Prostate gland (tissue), 2 donors: Measurements from ENCODE around the gene VSIG8. TPM values are rescaled to one million over a fixed set of nuclear protein-coding genes. Genes with fewer than 3 reads are reported as not detected.
A peak's percentile ranks its signal among the peaks of the same experiment; 100 is the strongest.

Source experiments
- DNase-seq: peaks from one replicate; pipeline ENCODE4 v3.0.0-alpha.2; 2019; ENCODE audit warnings: low spot score
- H3K27ac ChIP-seq, 2 donors: fragments of 200-600 bp; sonication (generic); 2 replicates each; pipeline ENCODE4 v1.5.1; 2017 to 2019
- H3K27me3 ChIP-seq: fragments of 200-600 bp; sonication (generic); replicated peaks from 2 replicates; pipeline ENCODE4 v1.5.1; 2019; ENCODE audit not compliant: insufficient read depth
- H3K36me3 ChIP-seq, 2 donors: fragments of 200-600 bp; sonication (generic); 1 replicate in 1 of 2; 2 replicates in 1 of 2; pipeline versions ENCODE4 v1.5.1 to v1.8.1; 2017 to 2019
- H3K4me1 ChIP-seq: fragments of 200-600 bp; sonication (generic); replicated peaks from 2 replicates; pipeline ENCODE4 v1.5.1; 2019
- H3K4me3 ChIP-seq, 2 donors: fragments of 200-600 bp; sonication (generic); 2 replicates each; pipeline ENCODE4 v1.5.1; 2017 to 2019
- H3K9me3 ChIP-seq: fragments of 200-600 bp; sonication (generic); 2 replicates; pipeline ENCODE4 v1.5.1; 2017
- CTCF ChIP-seq, 4 experiments: fragments of 200-600 bp in 2 of 4; fragments of 450-650 bp in 2 of 4; sonication (generic) in 2 of 4; IDR thresholded peaks; 1 replicate in 3 of 4; 2 replicates in 1 of 4; pipeline ENCODE4 v1.5.1; 2016 to 2019; ENCODE audit warnings: antibody characterized with exemption in 4 of 4, mild to moderate bottlenecking in 2 of 4, moderate library complexity in 2 of 4
- POLR2A ChIP-seq: fragments of 450-650 bp; IDR thresholded peaks from one replicate; pipeline ENCODE4 v1.6.1; 2016; ENCODE audit warnings: antibody characterized with exemption, mild to moderate bottlenecking
- POLR2AphosphoS5 ChIP-seq: sonication (generic); formaldehyde crosslinking; IDR thresholded peaks from one replicate; pipeline ENCODE4 v1.6.1; 2017; ENCODE audit warnings: antibody characterized with exemption
- WGBS: methylation state at CpG from one replicate; pipeline ENCODE4 v1.1.5; 2018; 5-methylcytosine and 5-hydroxymethylcytosine counted together
- intact Hi-C: fragments of 100-400 bp; cut with DNase I; formaldehyde crosslinking; loops from one replicate; pipeline ENCODE4 v1.14.2; 2022
- total RNA-seq, 2 donors: library from RNA; depleted of rRNA; stranded (reverse); fragments of >200 nt; gene quantifications; one replicate each; pipeline ENCODE4 v1.1.0, GENCODE V29; 2016

VSIG8 gene
- total RNA-seq, 2 donors from 2014 or later, result not detected

GRCh38 chr1:159870704-159871103, 8.2 kb upstream of the VSIG8 start:
- 85% methylated on average over 5 of the region's 5 CpGs for WGBS
- no peak for DNase-seq

GRCh38 chr1:159869607-159870006, 7.2 kb upstream of the VSIG8 start:
- no peak overlapping the region for H3K4me3 ChIP-seq
- no peak for DNase-seq
- H3K27ac ChIP-seq, result no peak overlapping the region
- intact Hi-C loops, result no loop called here
- H3K36me3 ChIP-seq, result no peaks in the 10 kb centered on the region
- H3K9me3 ChIP-seq, result no peaks in the 10 kb centered on the region
- H3K4me1 ChIP-seq, result no peaks in the 10 kb centered on the region
- TF ChIP-seq POLR2AphosphoS5 (no peak), CTCF (IDR thresholded peaks at IDR 0.05) (no peak), POLR2A (no peak)
- H3K27me3 ChIP-seq, result no peaks in the 10 kb centered on the region
- WGBS, result 47% methylated on average over 1 of the region's 1 CpG

More at GRCh38 chr1:159870704-159871103, 8.2 kb upstream of the VSIG8 start:
- H3K4me3 ChIP-seq, result no peak overlapping the region
- no peak for TF ChIP-seq POLR2AphosphoS5
- no peak for TF ChIP-seq POLR2A
- TF ChIP-seq CTCF (IDR thresholded peaks at IDR 0.05), result no peak
- no peaks in the 10 kb centered on the region for H3K4me1 ChIP-seq
- H3K27ac ChIP-seq, result no peak overlapping the region
- no peaks in the 10 kb centered on the region for H3K9me3 ChIP-seq
- intact Hi-C loops, result no loop called here
- no peaks in the 10 kb centered on the region for H3K27me3 ChIP-seq
- H3K36me3 ChIP-seq, result no peaks in the 10 kb centered on the region

GRCh38 chr1:159869173-159869572, 6.7 kb upstream of the VSIG8 start:
- WGBS, result 43% methylated on average over 4 of the region's 4 CpGs
- H3K27ac ChIP-seq, result no peak overlapping the region

GRCh38 chr1:159868766-159869165, 6.3 kb upstream of the VSIG8 start:
- Histone ChIP-seq H3K36me3 (no peaks in the 10 kb centered on the region), H3K27me3 (no peaks in the 10 kb centered on the region), H3K4me1 (no peaks in the 10 kb centered on the region), H3K4me3 (no peak overlapping the region), H3K27ac (no peak overlapping the region), H3K9me3 (no peaks in the 10 kb centered on the region)
- TF ChIP-seq POLR2AphosphoS5 (no peak), CTCF (IDR thresholded peaks at IDR 0.05) (no peak), POLR2A (no peak)
- no peak for DNase-seq
- WGBS, result 70% methylated on average over 3 of the region's 3 CpGs
- intact Hi-C loops, result no loop called here

More at GRCh38 chr1:159869173-159869572, 6.7 kb upstream of the VSIG8 start:
- Histone ChIP-seq H3K9me3 (no peaks in the 10 kb centered on the region), H3K4me1 (no peaks in the 10 kb centered on the region), H3K4me3 (no peak overlapping the region), H3K27me3 (no peaks in the 10 kb centered on the region), H3K36me3 (no peaks in the 10 kb centered on the region)
- intact Hi-C loops, result no loop called here
- no peak for DNase-seq
- no peak for TF ChIP-seq CTCF (IDR thresholded peaks at IDR 0.05)
- TF ChIP-seq POLR2A, result no peak
- TF ChIP-seq POLR2AphosphoS5, result no peak

GRCh38 chr1:159867664-159868026, 5.2 kb upstream of the VSIG8 start:
- peak; percentile 48 for DNase-seq
- WGBS, result 21% methylated on average over 9 of the region's 9 CpGs
- H3K27me3 ChIP-seq, result no peaks in the 10 kb centered on the region
- H3K36me3 ChIP-seq, result no peaks in the 10 kb centered on the region
- H3K4me1 ChIP-seq, result no peaks in the 10 kb centered on the region
- H3K27ac ChIP-seq, result no peak overlapping the region
- TF ChIP-seq POLR2A (no peak), CTCF (IDR thresholded peaks at IDR 0.05) (no peak), POLR2AphosphoS5 (no peak)
- no peaks in the 10 kb centered on the region for H3K9me3 ChIP-seq
- no peak overlapping the region for H3K4me3 ChIP-seq
- intact Hi-C loops, result no loop called here
